Stimulated activated CD4-positive, alpha-beta T cell treated with anti-CD3 and anti-CD28 coated beads, Interleukin-12 subunit alpha, Interleukin-12 subunit beta, amount 100 ng/mL, for 48 hours (primary cell): Measurements from ENCODE around the gene PLXDC1.

Experiments
- DNase-seq, 3 donors: peaks; one replicate each; pipeline ENCODE4 v3.0.0-alpha.2; 2020; ENCODE audit warnings: low read depth in 2 of 3, low spot score in 1 of 3

PLXDC1 gene

GRCh38 chr17:39156491-39156890 lies 5.1 kb upstream of the PLXDC1 start:
- no peak for DNase-seq

- DNase-seq = no peak
Measured at GRCh38 chr17:39155654-39156053, 4.2 kb upstream of the PLXDC1 start.

- DNase-seq = peak; percentile 84 to 97 (median 91)
Measured at GRCh38 chr17:39153599-39154051, 2.2 kb upstream of the PLXDC1 start.

- DNase-seq = no peak
Measured at GRCh38 chr17:39151943-39152818, 744 bp upstream of the PLXDC1 start.

GRCh38 chr17:39150795-39151149 lies 665 bp downstream of the PLXDC1 start:
- DNase-seq = no peak

- no peak for DNase-seq
Measured at GRCh38 chr17:39150104-39150634, 1.3 kb downstream of the PLXDC1 start.

- no peak for DNase-seq
Measured at GRCh38 chr17:39147221-39148185, 3.9 kb downstream of the PLXDC1 start.

- no peak for DNase-seq
Measured at GRCh38 chr17:39146273-39146672, 5.2 kb downstream of the PLXDC1 start.

- no peak for DNase-seq
Measured at GRCh38 chr17:39145143-39145542, 6.3 kb downstream of the PLXDC1 start.

GRCh38 chr17:39144416-39144840 lies 7.0 kb downstream of the PLXDC1 start:
- DNase-seq = no peak

- DNase-seq = no peak
Measured at GRCh38 chr17:39143552-39144093, 7.8 kb downstream of the PLXDC1 start.

- no peak for DNase-seq
Measured at GRCh38 chr17:39141915-39142664, 9.3 kb downstream of the PLXDC1 start.

GRCh38 chr17:39141294-39141693 lies 10.1 kb downstream of the PLXDC1 start:
- DNase-seq = no peak

GRCh38 chr17:39139561-39139960 lies 11.9 kb downstream of the PLXDC1 start:
- no peak for DNase-seq

- no peak for DNase-seq
Measured at GRCh38 chr17:39139161-39139511, 12.3 kb downstream of the PLXDC1 start.

- no peak for DNase-seq
Measured at GRCh38 chr17:39138431-39139160, 12.8 kb downstream of the PLXDC1 start.

GRCh38 chr17:39134878-39135277 lies 16.6 kb downstream of the PLXDC1 start:
- DNase-seq = no peak

- no peak for DNase-seq
Measured at GRCh38 chr17:39132192-39132610, 19.2 kb downstream of the PLXDC1 start.

GRCh38 chr17:39131616-39132015 lies 19.8 kb downstream of the PLXDC1 start:
- DNase-seq = no peak

GRCh38 chr17:39130205-39130604 lies 21.2 kb downstream of the PLXDC1 start:
- DNase-seq = no peak
